Fibroblast of the aortic adventitia (primary cell): ENCODE measurements around the gene ZMYM5. TPM values are rescaled to one million over a fixed set of nuclear protein-coding genes. Genes with fewer than 3 reads are reported as not detected.
"Not testable (repeated sequence)": the region's sequence is repeated elsewhere in the genome, so short reads cannot be mapped to it uniquely, and the experiment has no call there.

Experiments used
- DNase-seq: peaks from one replicate; pipeline ENCODE4 v3.0.0-alpha.2; 2010; ENCODE audit warnings: low read depth
- H3K4me3 ChIP-seq: 2 replicates; pipeline ENCODE4 v1.5.1; 2011; ENCODE audit warnings: low read depth, mild to moderate bottlenecking, control low read depth, low read length, moderate library complexity
- total RNA-seq: library from RNA; depleted of rRNA; stranded (reverse); fragments of >200 nt; gene quantifications from 2 replicates; pipeline ENCODE4 v1.2.3, GENCODE V29; 2012; ENCODE audit warnings: low replicate concordance
- TF ChIP-seq, protein P1 (sequence below): IDR thresholded peaks from 2 replicates; pipeline ENCODE4 v1.5.1; 2011; ENCODE audit warnings: mild to moderate bottlenecking, low read length, control low read depth, inconsistent platforms; ENCODE audit not compliant: insufficient read depth

Gene ZMYM5
- total RNA-seq, 1 donor, result 21.0 TPM

- H3K4me3 ChIP-seq, result no peak overlapping the region
- DNase-seq, result no peak
- TF ChIP-seq, protein P1, sequence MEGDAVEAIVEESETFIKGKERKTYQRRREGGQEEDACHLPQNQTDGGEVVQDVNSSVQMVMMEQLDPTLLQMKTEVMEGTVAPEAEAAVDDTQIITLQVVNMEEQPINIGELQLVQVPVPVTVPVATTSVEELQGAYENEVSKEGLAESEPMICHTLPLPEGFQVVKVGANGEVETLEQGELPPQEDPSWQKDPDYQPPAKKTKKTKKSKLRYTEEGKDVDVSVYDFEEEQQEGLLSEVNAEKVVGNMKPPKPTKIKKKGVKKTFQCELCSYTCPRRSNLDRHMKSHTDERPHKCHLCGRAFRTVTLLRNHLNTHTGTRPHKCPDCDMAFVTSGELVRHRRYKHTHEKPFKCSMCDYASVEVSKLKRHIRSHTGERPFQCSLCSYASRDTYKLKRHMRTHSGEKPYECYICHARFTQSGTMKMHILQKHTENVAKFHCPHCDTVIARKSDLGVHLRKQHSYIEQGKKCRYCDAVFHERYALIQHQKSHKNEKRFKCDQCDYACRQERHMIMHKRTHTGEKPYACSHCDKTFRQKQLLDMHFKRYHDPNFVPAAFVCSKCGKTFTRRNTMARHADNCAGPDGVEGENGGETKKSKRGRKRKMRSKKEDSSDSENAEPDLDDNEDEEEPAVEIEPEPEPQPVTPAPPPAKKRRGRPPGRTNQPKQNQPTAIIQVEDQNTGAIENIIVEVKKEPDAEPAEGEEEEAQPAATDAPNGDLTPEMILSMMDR, result no peak
Observed at GRCh38 chr13:19805765-19806164, 57.7 kb downstream of the ZMYM5 start.

GRCh38 chr13:19795956-19796355 lies 67.5 kb downstream of the ZMYM5 start:
- no peak for DNase-seq
- H3K4me3 ChIP-seq, result no peak overlapping the region
- TF ChIP-seq, protein P1, result no peak

DNA sequence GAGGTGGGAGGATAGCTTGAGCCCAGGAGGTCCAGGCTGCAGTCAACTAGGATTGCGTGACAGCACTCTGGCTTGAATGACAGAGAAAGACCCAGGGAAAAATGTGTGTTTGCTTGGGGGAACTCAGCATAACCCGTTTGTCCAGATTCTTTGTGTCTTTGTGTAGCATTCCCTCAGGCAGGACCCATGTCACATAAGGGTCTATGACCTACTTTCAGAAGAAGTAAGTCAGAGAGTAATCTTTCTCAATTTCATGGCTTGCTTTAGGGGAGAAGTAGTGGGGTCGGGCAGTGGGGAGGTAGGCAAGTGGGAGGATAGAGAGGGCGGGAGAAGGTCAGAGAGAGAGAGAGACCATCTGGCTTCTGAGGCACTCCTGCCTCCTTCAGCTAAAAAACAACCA lies 68.8 kb downstream of the ZMYM5 start:
- DNase-seq, result no peak
- H3K4me3 ChIP-seq, result no peak overlapping the region
- TF ChIP-seq, protein P1, result no peak

DNA sequence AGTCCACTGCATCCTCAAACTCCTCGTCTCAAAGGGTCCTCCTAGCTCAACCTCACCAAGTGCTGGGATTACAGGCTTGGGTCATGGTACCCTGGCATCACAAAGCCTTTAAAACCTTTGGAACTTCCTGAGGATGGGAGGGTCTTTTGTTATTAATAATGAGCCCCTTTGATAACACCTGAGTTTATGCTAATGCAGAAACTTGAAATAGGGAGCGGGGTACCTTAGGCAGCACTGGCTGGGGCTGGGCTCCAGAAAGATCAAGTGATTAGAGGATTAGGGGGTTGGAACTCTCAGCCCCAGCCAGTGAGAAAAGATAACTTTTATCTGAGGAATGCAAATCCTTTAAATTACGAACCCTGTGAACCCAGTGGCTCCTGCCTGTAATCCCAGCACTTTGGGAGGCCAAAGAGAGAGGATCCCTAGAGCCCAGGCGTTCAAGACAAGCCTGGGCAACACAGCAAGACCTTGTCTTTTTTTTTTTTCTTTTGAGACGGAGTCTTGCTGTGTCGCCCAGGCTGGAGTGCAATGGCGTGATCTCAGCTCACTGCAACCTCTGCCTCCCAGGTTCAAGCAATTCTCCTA lies 71.4 kb downstream of the ZMYM5 start:
- TF ChIP-seq, protein P1, result no peak
- H3K4me3 ChIP-seq, result no peak overlapping the region
- no peak for DNase-seq

GRCh38 chr13:19782727-19783682 lies 80.4 kb downstream of the ZMYM5 start, which contains the start of gene PSPC1:
Gene PSPC1 (minus strand): TSS chr13:19782945. CDS start chr13:19782757, 188 bp downstream.
- peak; percentile 94 for DNase-seq
- H3K4me3 ChIP-seq, result peak within 1 kb of the TSS; percentile 91

DNA sequence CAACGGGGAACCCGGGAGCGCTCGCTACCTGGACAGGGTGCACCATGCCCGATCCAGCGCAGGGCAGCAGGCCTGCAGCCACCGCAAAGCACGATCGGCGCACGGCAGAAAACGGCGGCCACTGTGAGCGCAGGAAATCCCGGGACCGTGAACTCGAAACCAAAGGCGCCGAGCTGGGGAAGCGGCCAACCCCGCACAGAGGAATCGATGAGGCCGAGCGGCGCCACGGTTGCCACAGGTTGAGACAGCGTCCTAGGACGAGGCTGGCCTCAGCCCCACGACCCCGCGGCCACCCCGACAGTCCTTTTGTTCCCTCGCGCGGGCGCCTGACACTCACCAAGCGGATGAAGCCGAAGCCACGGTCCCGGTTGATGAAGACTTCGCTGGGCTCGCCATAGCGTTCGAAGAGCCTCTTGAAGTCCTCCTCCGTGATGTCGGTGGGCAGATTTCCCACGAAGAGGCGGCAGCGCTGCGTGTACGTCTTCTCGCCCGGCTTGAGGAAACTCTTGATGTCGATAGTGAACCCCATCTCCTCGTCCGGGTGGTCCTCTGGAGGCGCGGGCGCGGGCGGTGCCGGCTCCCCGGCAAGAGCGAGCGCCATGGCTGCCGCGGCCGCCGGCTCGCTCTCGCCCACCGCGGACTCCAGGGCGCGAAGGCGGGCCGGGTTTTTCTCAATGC lies 81.3 kb downstream of the ZMYM5 start:
- peak; percentile 51 for DNase-seq
- H3K4me3 ChIP-seq, result peak overlapping the region; percentile 91
- TF ChIP-seq, protein P1, result no peak

GRCh38 chr13:19781526-19781925 lies 81.9 kb downstream of the ZMYM5 start:
- TF ChIP-seq, protein P1, result no peak
- peak; percentile 7 for DNase-seq
- H3K4me3 ChIP-seq, result peak overlapping the region; percentile 91

GRCh38 chr13:19780753-19781418 lies 82.6 kb downstream of the ZMYM5 start:
- H3K4me3 ChIP-seq, result peak overlapping the region; percentile 91
- DNase-seq, result not testable (repeated sequence)
